ENCODE measurements around the gene RNF181.
"Not testable (repeated sequence)": the region's sequence is repeated elsewhere in the genome, so short reads cannot be mapped to it uniquely, and the experiment has no call there.

Gene RNF181

DNA sequence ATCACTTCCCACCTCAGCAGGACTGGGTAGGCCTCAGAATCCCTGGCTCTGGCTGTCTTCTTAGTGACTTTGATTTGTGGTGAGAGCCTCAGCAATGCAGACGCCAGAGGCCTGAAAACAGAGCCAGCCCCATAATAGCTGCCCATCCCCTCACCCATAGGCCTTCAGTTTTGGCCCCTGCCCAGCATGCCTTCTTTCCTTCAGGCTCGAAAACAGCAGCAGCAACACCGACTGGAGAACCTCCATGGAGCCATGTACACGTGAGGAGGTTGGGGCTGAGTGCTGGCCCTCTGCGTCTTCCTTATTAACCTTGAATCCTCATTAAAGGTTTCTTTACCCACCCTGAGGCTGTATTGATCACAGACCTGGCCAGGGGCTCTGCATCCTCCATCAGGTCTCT, 1.7 kb downstream of the RNF181 start:
- no peak for DNase-seq

DNA sequence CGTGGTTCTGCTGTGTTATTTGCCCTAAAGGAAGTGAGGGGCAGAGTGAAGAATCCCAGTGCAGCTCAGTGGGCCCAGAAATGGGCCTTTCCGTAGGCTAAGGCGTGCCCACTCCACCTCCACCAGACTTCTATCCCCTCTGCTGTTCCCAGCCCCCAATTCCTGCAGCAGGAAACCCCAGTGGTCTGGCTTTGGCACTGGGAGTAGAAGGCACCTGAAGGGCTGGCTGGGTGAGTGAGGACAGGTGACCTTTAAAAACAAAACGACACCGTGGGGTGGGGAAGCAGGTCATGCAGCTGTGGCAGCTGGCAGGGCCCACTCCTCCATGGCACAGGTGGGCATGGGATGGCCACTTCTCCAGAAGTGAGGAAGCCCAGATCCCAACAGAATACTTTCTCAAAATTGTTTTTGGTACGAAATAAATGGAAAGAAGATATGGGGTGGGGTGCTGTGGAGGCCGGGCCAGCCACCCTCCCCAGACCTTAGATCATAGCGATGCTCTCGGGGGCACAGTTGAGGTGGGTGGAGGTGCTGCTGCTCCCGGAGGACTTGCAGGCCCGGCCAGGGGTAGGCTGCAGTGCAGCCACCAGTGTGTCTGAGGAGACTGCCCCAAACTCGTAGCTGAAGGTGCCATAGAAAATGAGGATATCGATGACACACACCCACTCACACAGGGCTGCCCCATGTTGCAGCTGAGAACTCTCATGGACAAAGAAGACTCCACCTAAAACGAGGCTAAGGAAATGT, 3.2 kb downstream of the RNF181 start:
- no peak for DNase-seq

- no peak for DNase-seq
These were observed 4.1 kb downstream of the RNF181 start for GRCh38 chr2:85599468-85600234.

DNA sequence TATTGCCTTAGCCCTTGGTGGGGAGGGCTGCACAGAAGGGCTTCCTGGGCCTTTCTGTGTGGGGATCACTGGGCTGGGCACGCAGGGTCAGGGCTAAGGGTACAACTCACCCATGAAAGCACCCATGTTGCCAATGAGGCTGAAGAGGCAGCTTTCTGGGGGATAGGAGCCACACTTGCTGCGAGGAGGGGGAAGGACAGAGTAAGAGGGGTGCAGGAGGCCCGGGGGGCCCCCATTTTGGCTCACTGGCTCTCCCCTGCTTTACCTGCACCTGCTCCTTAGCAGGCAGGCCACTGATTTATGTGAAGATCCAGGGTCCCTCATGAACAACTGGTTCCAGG, 4.7 kb downstream of the RNF181 start:
- no peak for DNase-seq

- DNase-seq: no peak
These were observed 5.6 kb downstream of the RNF181 start for GRCh38 chr2:85600951-85601770.

DNA sequence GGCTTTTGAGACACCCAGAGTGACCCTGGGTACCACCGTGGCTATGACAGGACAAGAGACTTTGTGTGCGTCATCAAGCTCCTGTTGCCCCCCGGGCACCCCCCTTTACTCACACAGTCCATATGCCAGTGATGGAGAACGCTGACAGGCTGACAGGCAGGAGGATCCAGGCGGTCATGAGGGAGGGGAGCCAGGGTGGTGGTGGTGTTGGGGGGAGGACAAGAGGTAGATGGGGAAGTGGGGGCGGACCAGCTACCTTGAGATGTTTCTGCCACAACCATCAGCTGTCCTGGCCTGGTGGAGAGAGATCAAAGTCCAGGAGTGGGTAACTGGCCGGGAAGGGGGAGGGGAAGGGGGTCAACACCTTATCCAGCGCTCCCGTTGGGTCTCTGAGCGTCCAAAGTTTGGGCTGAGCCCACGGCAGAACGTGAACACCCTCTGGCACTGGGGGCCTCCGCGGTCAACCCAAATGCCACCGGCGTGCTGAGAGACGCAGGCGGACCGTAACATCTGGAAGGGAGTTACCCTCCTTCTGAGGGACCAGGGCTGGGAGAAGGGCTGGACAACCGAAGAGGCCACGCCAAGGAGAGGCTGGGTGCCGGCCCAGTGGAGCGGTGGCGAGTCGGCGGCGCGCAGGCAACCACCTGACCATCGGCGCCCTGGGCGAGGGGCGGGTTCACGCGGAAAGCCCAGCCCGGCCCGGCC, 6.4 kb downstream of the RNF181 start:
- DNase-seq: no peak

DNA sequence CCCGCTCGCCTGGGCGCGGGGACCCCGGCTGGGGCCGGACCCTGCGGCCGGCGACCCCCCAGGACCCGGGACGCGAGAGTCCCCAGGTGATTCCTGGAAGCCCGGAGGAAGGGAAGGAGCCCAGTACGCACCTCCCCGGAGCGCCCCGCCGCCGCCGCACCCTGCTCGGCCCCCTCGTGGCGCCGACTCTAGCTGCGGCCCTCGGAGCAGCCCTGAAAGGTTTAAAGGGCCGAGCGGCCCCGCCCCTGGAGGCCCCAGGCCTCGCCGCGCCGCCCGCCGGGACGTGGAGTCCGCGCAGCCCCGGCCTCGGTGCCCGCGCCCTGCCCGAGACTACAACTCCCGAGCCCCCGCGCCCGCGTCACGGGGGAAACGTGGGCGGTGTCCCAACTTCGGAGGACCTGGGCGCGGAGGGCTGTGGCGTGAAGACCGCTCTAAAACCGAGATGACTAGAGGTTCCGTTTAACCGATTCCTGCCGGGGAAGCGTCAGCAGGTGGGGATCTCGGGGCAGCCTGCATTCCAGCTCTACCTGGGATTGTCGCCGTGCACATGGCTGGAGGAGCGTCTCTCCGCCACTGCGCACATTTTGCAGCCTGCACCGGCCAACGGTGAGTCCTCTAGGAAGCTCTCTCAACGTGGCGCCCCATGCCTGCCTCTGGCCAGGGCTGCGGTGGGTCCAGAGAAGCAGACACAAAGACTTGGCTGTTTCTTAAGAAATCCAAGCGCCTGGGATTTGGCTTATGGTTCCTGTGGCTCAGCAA, 7.1 kb downstream of the RNF181 start, which contains the start of gene TMEM150A:
TMEM150A (minus strand) TSS at position 223 of the 759 bp plus-strand sequence. CDS start 750 bp downstream, outside the sequence.
- peak; percentile 76 for DNase-seq

GRCh38 chr2:85604133-85604444, 8.5 kb downstream of the RNF181 start:
- DNase-seq: not testable (repeated sequence)

DNA sequence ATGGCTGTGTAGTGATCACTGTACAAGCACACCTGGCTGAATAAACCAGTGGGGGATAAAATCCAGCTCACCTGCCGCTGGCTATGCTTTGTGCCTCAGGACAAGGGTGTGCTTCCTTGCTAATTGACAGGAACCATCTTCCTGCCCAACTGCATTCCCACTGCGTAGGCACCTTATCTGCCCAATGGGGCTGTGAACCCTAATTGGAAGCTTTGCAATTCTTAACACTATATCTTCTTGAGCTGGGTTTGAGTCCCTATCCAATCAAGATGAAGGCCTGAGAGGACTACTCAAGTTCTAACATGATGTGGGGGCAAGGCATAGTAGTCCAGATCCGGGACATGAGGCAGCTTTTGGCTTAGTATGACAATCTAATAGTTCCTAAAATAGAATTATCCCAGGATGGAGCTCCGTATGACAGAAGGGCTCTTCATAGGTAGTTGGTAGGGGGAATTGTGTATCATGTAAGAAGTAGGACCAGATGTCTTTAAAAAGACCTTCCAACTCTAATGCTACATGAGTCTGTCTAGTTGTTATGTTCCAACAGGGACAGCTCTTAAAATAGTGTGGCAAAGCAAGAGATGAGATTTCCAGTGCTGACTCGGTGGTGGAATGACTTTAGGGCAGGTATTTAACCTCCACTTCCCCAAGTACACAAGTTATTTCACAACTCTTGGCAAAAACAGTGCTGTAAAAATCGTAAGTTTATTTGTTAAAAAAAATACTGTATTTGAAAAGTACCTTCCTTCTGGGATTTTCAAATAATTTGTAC, 9.2 kb downstream of the RNF181 start:
- DNase-seq: no peak

DNA sequence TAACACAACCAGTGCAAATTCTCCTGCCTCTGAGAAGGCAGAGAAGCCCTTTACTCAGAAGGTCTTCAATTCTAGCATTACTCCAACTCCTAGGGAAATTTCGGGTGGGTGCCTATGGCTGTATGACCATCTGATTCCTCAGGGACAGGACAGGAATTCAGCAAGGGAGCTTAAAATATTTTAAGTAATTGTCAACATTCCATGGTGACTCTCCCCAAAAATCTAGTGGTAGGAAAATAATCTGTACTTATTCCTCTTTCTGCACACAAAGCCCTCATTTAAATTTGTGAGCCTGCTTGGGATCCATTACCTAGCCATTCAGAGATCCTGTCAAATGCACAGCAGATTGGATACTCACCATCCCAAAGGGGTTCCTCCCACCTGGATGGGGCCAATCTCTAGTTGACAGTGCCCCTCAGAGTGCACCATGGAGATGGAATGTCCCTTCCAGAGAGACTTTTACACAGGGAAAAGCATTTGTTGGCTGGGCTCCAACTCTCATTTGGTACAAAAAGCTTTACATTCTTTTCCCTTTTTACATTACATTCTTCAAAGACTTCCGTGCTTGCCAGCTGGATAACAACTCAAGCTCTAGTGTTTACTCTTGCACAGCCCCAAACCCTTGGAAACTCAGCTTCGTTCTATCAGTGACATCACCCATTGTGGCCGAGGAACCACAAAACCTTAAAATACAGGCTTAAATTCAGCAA, 10.0 kb downstream of the RNF181 start:
- DNase-seq: no peak

DNA sequence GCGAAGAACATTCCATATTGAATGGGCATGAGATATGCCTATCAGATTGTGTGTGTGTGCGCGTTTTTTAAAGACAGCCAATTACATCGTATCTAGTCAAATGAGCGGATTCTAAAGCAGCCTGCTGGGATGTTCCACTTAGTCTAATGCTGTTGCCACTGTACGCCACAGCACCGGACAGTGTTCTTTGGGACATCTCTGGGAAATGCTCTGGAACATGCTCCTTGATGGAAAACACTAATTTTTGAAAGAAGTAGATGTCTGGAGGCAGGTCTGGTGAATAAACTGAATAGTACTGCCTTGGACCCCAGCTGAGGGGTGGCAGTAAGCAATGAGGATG, 10.5 kb downstream of the RNF181 start:
- DNase-seq: no peak

DNA sequence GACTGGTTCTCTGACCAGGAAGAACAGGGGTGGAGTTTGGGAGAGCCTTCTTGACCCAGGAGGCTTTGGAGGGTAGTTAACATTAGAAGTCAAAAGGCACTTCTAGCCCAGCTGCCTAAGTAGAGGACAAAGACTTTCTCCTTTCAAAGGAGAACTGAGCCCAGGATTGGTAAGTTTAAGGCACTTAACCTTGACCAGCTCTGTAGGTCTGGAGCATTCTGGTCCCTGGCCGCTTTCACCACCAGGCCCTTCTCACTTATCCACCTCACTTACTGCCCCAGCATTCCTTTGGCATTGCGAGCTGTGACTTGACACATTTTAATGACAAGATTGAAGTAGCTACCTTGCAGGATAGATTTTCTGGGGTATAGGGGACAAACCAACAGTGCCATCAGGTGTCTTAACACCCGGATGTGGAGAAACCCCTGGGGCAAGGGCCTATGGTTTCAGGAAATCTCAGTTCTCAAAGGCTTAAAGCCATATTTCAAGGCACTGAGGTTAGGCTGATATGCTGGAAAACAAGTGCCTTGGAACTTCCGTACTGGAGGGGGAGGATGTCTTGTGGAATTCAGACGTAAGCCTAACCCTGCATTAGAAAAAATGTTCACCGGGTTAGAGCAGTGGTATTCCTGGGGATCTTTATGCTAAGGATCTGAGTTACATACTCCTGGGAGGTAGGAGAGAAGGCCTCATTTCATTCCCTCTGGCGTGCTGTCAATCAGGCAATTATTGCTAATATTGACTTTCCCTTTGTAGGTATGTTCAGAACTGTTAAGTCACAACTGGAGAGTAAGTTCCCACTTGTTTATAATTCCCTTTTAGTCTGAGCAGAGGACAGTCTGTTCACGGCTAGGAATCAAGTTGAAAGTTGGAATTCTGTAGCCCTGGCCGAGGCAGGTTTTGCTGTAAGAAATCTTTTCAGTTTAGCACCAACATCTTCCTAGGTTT, 12.0 kb downstream of the RNF181 start:
- no peak for DNase-seq

DNA sequence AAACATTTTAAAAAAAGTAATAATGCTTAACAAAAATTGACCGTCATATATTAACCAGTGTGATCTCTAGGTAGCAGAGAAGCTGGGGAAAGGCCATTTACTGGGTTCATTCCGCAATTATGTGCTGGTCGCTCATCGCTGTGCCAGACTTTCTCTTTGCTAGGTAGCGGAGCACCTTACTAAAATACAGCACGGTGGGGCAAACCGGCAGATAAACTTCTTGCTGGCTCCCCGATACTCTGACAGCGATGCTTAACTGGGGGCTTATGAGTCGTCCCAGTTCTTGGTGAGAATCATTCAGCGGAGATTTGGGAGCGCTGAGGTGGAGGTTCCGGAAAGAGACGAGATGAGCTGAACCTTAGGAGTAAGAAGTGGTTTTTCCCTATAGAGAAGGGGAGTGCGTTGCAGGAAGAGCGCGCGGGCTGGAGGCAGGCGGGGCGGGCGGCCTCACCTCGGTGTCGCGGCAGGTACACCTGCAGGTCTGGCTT, 15.7 kb downstream of the RNF181 start:
- DNase-seq: no peak

- DNase-seq: peak; percentile 69
These were observed 16.4 kb downstream of the RNF181 start, which contains the start of gene C2orf68 for GRCh38 chr2:85611705-85612587. TSS of gene C2orf68 (minus strand) at chr2:85612066. CDS start at chr2:85611984, 82 bp downstream.

DNA sequence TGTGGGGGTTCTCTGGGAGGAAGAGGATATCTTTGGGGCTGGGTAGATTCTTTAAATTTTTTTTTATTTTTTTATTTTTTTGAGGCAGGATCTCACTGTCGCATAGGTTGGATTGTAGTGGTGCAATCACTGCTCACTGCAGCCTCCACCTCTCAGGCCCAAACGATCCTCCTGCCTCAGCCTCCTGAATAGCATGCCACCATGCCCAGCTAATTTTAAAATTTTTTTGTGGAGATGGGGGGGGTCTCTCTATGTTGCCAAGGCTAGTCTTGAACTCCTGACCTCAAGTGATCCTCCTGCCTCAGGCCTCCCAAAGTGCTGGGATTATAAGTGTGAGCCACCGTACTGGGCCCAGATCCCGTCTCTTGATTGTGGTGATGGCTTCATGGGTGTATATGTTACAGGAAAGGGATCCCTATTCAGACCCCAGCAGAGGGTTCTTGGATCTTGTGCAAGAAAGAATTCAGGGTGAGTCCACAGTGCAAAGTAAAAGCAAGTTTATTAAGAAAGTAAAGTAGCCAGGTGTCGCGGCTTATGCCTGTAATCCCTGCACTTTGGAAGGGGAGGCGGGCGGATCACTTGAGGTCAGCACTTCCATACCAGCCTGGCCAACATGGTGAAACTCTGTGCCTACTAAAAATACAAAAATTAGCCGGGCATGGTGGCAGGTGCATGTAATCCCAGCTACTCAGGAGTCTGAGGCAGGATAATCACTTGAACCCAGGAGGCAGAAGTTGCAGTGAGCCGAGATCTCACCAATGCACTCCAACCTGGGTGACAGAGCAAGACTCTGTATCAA, 18.4 kb downstream of the RNF181 start:
- no peak for DNase-seq

- not testable (repeated sequence) for DNase-seq
These were observed 19.2 kb downstream of the RNF181 start for GRCh38 chr2:85614757-85615156.

GRCh38 chr2:85615413-85615728, 19.8 kb downstream of the RNF181 start:
- DNase-seq: no peak

DNA sequence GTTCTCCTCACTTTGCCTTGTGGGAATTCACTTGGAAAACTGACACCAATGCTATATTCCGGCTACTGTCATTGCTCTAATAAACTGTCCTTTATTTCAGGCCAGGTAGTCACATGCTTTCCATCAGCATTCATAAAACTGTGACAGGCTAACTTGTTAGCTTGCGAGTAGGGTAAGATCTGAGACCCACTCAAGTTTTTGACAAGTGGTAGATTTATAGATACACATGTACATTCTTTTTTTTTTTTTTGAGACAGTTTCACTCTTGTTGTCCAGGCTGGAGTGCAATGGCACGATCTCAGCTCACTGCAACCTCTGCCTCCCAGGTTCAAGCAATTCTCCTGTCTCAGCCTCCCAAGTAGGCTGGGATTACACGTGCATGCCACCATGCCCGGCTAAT, 22.2 kb downstream of the RNF181 start:
- not testable (repeated sequence) for DNase-seq

Measured in activated T-cell treated with anti-CD3 and anti-CD28 coated beads for 4 hours (primary cell).